HCT116 (cell line): Measurements from ENCODE around the gene COL15A1.

Experiments
- CTCF ChIP-seq, 3 experiments: fragments of 200-600 bp in 1 of 3; sonication (generic) in 1 of 3; IDR thresholded peaks in 2 of 3; conservative IDR thresholded peaks in 1 of 3; 2 replicates each; pipeline ENCODE4 v1.5.1; 2012 to 2017; ENCODE audit warnings: low read depth in 2 of 3, low read length in 2 of 3, antibody characterized with exemption in 1 of 3, borderline replicate concordance in 1 of 3, control low read depth in 1 of 3, mild to moderate bottlenecking in 1 of 3, mixed read lengths in 1 of 3, mixed run types in 1 of 3, moderate library complexity in 1 of 3; ENCODE audit not compliant: insufficient read depth in 1 of 3
- EZH2 ChIP-seq: fragments of 200-600 bp; sonication (generic); IDR thresholded peaks from 2 replicates; pipeline ENCODE4 v1.6.1; 2017; ENCODE audit warnings: antibody characterized with exemption, mixed run types
- EZH2phosphoT487 ChIP-seq: fragments of 200-600 bp; IDR thresholded peaks from 2 replicates; pipeline ENCODE4 v1.6.1; 2018; ENCODE audit warnings: antibody characterized with exemption, borderline replicate concordance
- JUND ChIP-seq: IDR thresholded peaks from 2 replicates; pipeline ENCODE4 v1.6.1; 2012
- MAX ChIP-seq: IDR thresholded peaks from 2 replicates; pipeline ENCODE4 v1.6.1; 2012
- POLR2A ChIP-seq: IDR thresholded peaks from 2 replicates; pipeline ENCODE4 v1.7.0; 2011; ENCODE audit warnings: borderline replicate concordance; ENCODE audit not compliant: insufficient read depth, insufficient read length; ENCODE audit errors: extremely low read depth
- POLR2AphosphoS5 ChIP-seq: IDR thresholded peaks from 2 replicates; pipeline ENCODE4 v1.6.1; 2011; ENCODE audit warnings: mild to moderate bottlenecking, low read depth, low read length, moderate library complexity
- SRF ChIP-seq: IDR thresholded peaks from 2 replicates; pipeline ENCODE4 v1.6.1; 2012; ENCODE audit warnings: low read depth
- TCF7L2 ChIP-seq: IDR thresholded peaks from 2 replicates; pipeline ENCODE4 v1.7.0; 2011; ENCODE audit warnings: borderline replicate concordance, inconsistent platforms; ENCODE audit not compliant: insufficient read depth, insufficient read length; ENCODE audit errors: extremely low read depth

- TF ChIP-seq CTCF (IDR thresholded peaks at IDR 0.05 in 2 of 3, conservative IDR thresholded peaks at IDR 0.05 in 1 of 3; ENCODE audit: borderline replicate concordance in 1 of 3, insufficient read depth in 1 of 3, low read depth in 2 of 3, low read length in 2 of 3) (no peak), EZH2phosphoT487 (no peak), JUND (no peak), MAX (no peak), EZH2 (no peak), SRF (no peak), POLR2A (no peak), POLR2AphosphoS5 (no peak), TCF7L2 (no peak)
These were observed 73.1 kb downstream of the COL15A1 start for GRCh38 chr9:99016681-99017387.
